Breast epithelium (tissue), 4 donors: ENCODE measurements around the gene PDE6B. TPM values are rescaled to one million over a fixed set of nuclear protein-coding genes. Genes with fewer than 3 reads are reported as not detected.
"Not testable (repeated sequence)": the region's sequence is repeated elsewhere in the genome, so short reads cannot be mapped to it uniquely, and the experiment has no call there.

Experiments used
- DNase-seq, 2 donors: peaks; one replicate each; pipeline ENCODE4 v3.0.0-alpha.2; 2019; ENCODE audit warnings: low spot score in 2 of 2
- H3K27ac ChIP-seq, 2 donors: fragments of 200-600 bp; sonication (generic) in 1 of 2; one replicate each; pipeline ENCODE4 v1.5.1; 2016 to 2019; ENCODE audit warnings: mild to moderate bottlenecking in 1 of 2
- H3K27me3 ChIP-seq, 2 donors: fragments of 200-600 bp; sonication (generic) in 1 of 2; one replicate each; pipeline versions ENCODE4 v1.5.1 to v1.6.0; 2017 to 2019; ENCODE audit warnings: control low read depth in 1 of 2, mild to moderate bottlenecking in 1 of 2
- H3K36me3 ChIP-seq: fragments of 200-600 bp; one replicate; pipeline ENCODE4 v1.5.1; 2019
- H3K4me1 ChIP-seq, 2 donors: fragments of 200-600 bp; sonication (generic); one replicate each; pipeline ENCODE4 v1.5.1; 2016 to 2019; ENCODE audit warnings: control low read depth in 1 of 2
- H3K4me3 ChIP-seq, 3 donors: fragments of 200-600 bp; sonication (generic); 1 replicate in 2 of 3; 2 replicates in 1 of 3; pipeline ENCODE4 v1.5.1; 2016 to 2019; ENCODE audit warnings: mild to moderate bottlenecking in 3 of 3, moderate library complexity in 2 of 3
- H3K9me3 ChIP-seq, 2 donors: fragments of 200-600 bp; sonication (generic) in 1 of 2; one replicate each; pipeline ENCODE4 v1.5.1; 2016 to 2019; ENCODE audit warnings: control low read depth in 1 of 2
- CTCF ChIP-seq, 3 donors: fragments of 450-650 bp; IDR thresholded peaks; one replicate each; pipeline ENCODE4 v1.5.1; 2016 to 2017; ENCODE audit warnings: antibody characterized with exemption in 3 of 3, mild to moderate bottlenecking in 3 of 3, moderate library complexity in 3 of 3
- POLR2A ChIP-seq: fragments of 450-650 bp; IDR thresholded peaks from one replicate; pipeline ENCODE4 v1.6.1; 2016; ENCODE audit warnings: antibody characterized with exemption, mild to moderate bottlenecking, moderate library complexity
- POLR2AphosphoS5 ChIP-seq, 3 donors: sonication (generic); formaldehyde crosslinking; IDR thresholded peaks; one replicate each; pipeline ENCODE4 v1.6.1; 2017; ENCODE audit warnings: antibody characterized with exemption in 3 of 3
- intact Hi-C: fragments of 100-400 bp; cut with DNase I; formaldehyde crosslinking; loops from one replicate; pipeline ENCODE4 v1.15.1; 2023; ENCODE audit warnings: low total_unique reads
- total RNA-seq, 3 donors: library from RNA; depleted of rRNA; stranded (reverse); fragments of >200 nt; gene quantifications; one replicate each; pipeline ENCODE4 v1.1.0, GENCODE V29; 2016

The PDE6B gene
- total RNA-seq, 3 donors from 2014 or later = 2.7 to 10.2 (median 8.5) TPM

GRCh38 chr4:635851-636627, 10.7 kb downstream of the PDE6B start:
- H3K27me3 ChIP-seq = peaks cover 0 to 39% of the 10 kb centered on the region in 2 donors
- H3K4me1 ChIP-seq = no peaks in the 10 kb centered on the region
- intact Hi-C loops = no loop called here
- no peaks in the 10 kb centered on the region for H3K9me3 ChIP-seq
- DNase-seq = no peak
- H3K36me3 ChIP-seq = no peaks in the 10 kb centered on the region
- TF ChIP-seq POLR2A (no peak), CTCF (IDR thresholded peaks at IDR 0.05) (no peak), POLR2AphosphoS5 (IDR thresholded peaks at IDR 0.05) (no peak)
- no peak overlapping the region for H3K4me3 ChIP-seq
- H3K27ac ChIP-seq = no peak overlapping the region

- TF ChIP-seq POLR2A (no peak), CTCF (IDR thresholded peaks at IDR 0.05) (no peak), POLR2AphosphoS5 (IDR thresholded peaks at IDR 0.05) (no peak)
- DNase-seq = no peak
- H3K36me3 ChIP-seq = no peaks in the 10 kb centered on the region
- no peak overlapping the region for H3K27ac ChIP-seq
- H3K9me3 ChIP-seq = peaks cover 0 to 4% of the 10 kb centered on the region in 2 donors
- no peak overlapping the region for H3K4me3 ChIP-seq
- no peaks in the 10 kb centered on the region for H3K4me1 ChIP-seq
- peaks cover 0 to 39% of the 10 kb centered on the region in 2 donors for H3K27me3 ChIP-seq
- intact Hi-C loops = no loop called here
These were observed 11.3 kb downstream of the PDE6B start for GRCh38 chr4:636628-637159.

GRCh38 chr4:637536-638280, 12.3 kb downstream of the PDE6B start:
- Histone ChIP-seq H3K27ac (no peak overlapping the region), H3K9me3 (peaks cover 0 to 4% of the 10 kb centered on the region in 2 donors), H3K27me3 (peaks cover 0 to 39% of the 10 kb centered on the region in 2 donors), H3K4me3 (no peak overlapping the region), H3K36me3 (no peaks in the 10 kb centered on the region), H3K4me1 (no peaks in the 10 kb centered on the region)
- TF ChIP-seq POLR2AphosphoS5 (IDR thresholded peaks at IDR 0.05) (no peak), CTCF (IDR thresholded peaks at IDR 0.05) (no peak), POLR2A (no peak)
- intact Hi-C loops = no loop called here
- DNase-seq = no peak

GRCh38 chr4:642366-642765, 17.0 kb downstream of the PDE6B start:
- H3K27me3 ChIP-seq = peaks cover 0 to 18% of the 10 kb centered on the region in 2 donors
- H3K27ac ChIP-seq, DNase-seq, H3K4me1 ChIP-seq, intact Hi-C loops, H3K4me3 ChIP-seq, H3K9me3 ChIP-seq, H3K36me3 ChIP-seq: not testable (repeated sequence)

GRCh38 chr4:646460-646859, 21.1 kb downstream of the PDE6B start:
- H3K4me1 ChIP-seq = no peaks in the 10 kb centered on the region
- intact Hi-C loops = no loop called here
- H3K27me3 ChIP-seq = peaks cover 0 to 34% of the 10 kb centered on the region in 2 donors
- DNase-seq = no peak
- peaks cover 0 to 3% of the 10 kb centered on the region in 2 donors for H3K9me3 ChIP-seq
- peak overlapping the region in 1 of 3 donors; percentile 15 for H3K4me3 ChIP-seq
- TF ChIP-seq POLR2AphosphoS5 (IDR thresholded peaks at IDR 0.05) = no peak
- TF ChIP-seq POLR2A = no peak
- TF ChIP-seq CTCF (IDR thresholded peaks at IDR 0.05) = no peak
- no peaks in the 10 kb centered on the region for H3K36me3 ChIP-seq
- H3K27ac ChIP-seq = no peak overlapping the region
